SU-DHL-6 (cell line): Measurements from ENCODE around the gene SFSWAP.

Experiments used
- H2AFZ ChIP-seq: fragments of 200-600 bp; sonication (generic); 2 replicates; pipeline ENCODE4 v1.6.1; 2014; ENCODE audit warnings: low read depth, mild to moderate bottlenecking, moderate library complexity, mixed read lengths, antibody characterized with exemption, low read length; ENCODE audit not compliant: severe bottlenecking
- H3F3A ChIP-seq: fragments of 200-600 bp; shearing (Covaris generic); 2 replicates; pipeline ENCODE4 v1.6.0; 2016; ENCODE audit warnings: antibody characterized with exemption, mild to moderate bottlenecking; ENCODE audit not compliant: insufficient read depth
- H3K27ac ChIP-seq: fragments of 200-600 bp; sonication (generic); 2 replicates; pipeline ENCODE4 v1.5.1; 2016; ENCODE audit warnings: low read depth, mild to moderate bottlenecking, low read length, moderate library complexity, mixed read lengths
- H3K27me3 ChIP-seq: fragments of 200-600 bp; sonication (generic), shearing (Covaris generic); 2 replicates; pipeline ENCODE4 v1.6.0; 2014; ENCODE audit warnings: mild to moderate bottlenecking, low read length
- H3K36me3 ChIP-seq: fragments of 200-600 bp; sonication (generic); 2 replicates; pipeline ENCODE4 v1.6.1; 2014; ENCODE audit warnings: mild to moderate bottlenecking, low read length, mixed read lengths
- H3K4me2 ChIP-seq: fragments of 300-600, 200-600 bp; shearing (Covaris generic), sonication (generic); 2 replicates; pipeline ENCODE4 v1.6.0; 2014; ENCODE audit warnings: low read length, low read depth, mild to moderate bottlenecking; ENCODE audit not compliant: poor library complexity, severe bottlenecking
- H3K4me3 ChIP-seq: fragments of 200-600 bp; sonication (generic); 2 replicates; pipeline ENCODE4 v1.5.1; 2014; ENCODE audit warnings: antibody characterized with exemption, low read length, mild to moderate bottlenecking, mixed read lengths; ENCODE audit not compliant: insufficient read depth, poor library complexity, severe bottlenecking
- H3K79me2 ChIP-seq: fragments of 200-600 bp; sonication (generic); 2 replicates; pipeline ENCODE4 v1.6.1; 2014; ENCODE audit warnings: mild to moderate bottlenecking, low read length, moderate library complexity; ENCODE audit not compliant: insufficient read depth
- H3K9ac ChIP-seq: fragments of 200-600 bp; sonication (generic); 2 replicates; pipeline ENCODE4 v1.7.0; 2014; ENCODE audit warnings: mild to moderate bottlenecking, low read length
- H3K9me2 ChIP-seq: fragments of 200-600 bp; sonication (generic); replicated peaks from 2 replicates; pipeline ENCODE4 v1.6.1; 2014; ENCODE audit warnings: low read length; ENCODE audit not compliant: insufficient read depth
- H3K9me3 ChIP-seq: fragments of 200-600 bp; sonication (generic); 2 replicates; pipeline ENCODE4 v1.6.1; 2014; ENCODE audit warnings: low read length, mixed read lengths; ENCODE audit not compliant: insufficient read depth
- H4K20me1 ChIP-seq: fragments of 200-600 bp; sonication (generic); 2 replicates; pipeline ENCODE4 v1.6.1; 2014; ENCODE audit warnings: low read depth, mild to moderate bottlenecking, antibody characterized with exemption, low read length, moderate library complexity, mixed read lengths
- CTCF ChIP-seq: fragments of 200-600 bp; sonication (generic); IDR thresholded peaks from one replicate; pipeline ENCODE4 v1.5.1; 2017; ENCODE audit warnings: antibody characterized with exemption, mild to moderate bottlenecking, low read length, moderate library complexity; ENCODE audit not compliant: insufficient read depth, poor library complexity, severe bottlenecking
- EZH2phosphoT487 ChIP-seq: fragments of 200-600 bp; sonication (generic), shearing (Covaris generic); conservative IDR thresholded peaks from 2 replicates; pipeline ENCODE4 v1.6.1; 2018; ENCODE audit warnings: mild to moderate bottlenecking, antibody characterized with exemption, low read length, moderate library complexity, mixed read lengths

Gene SFSWAP

GRCh38 chr12:131714759-131715158, 3.9 kb downstream of the SFSWAP start:
- no peak overlapping the region for H2AFZ ChIP-seq
- H3K79me2 ChIP-seq: peaks cover 32% of the 10 kb centered on the region
- no peaks in the 10 kb centered on the region; the same call in 1 of the 2 replicates for H4K20me1 ChIP-seq
- H3F3A ChIP-seq: no peaks in the 10 kb centered on the region
- no peak overlapping the region for H3K27ac ChIP-seq
- no peaks in the 10 kb centered on the region for H3K9me3 ChIP-seq
- H3K4me2 ChIP-seq: no peak overlapping the region
- no peaks in the 10 kb centered on the region for H3K9me2 ChIP-seq
- H3K36me3 ChIP-seq: peaks cover 36% of the 10 kb centered on the region
- no peaks in the 10 kb centered on the region for H3K27me3 ChIP-seq
- TF ChIP-seq EZH2phosphoT487 (no peak), CTCF (no peak)
- no peak overlapping the region for H3K4me3 ChIP-seq
- H3K9ac ChIP-seq: no peak overlapping the region

- Histone ChIP-seq H3K27ac (no peak overlapping the region), H3K9me3 (no peaks in the 10 kb centered on the region), H3K4me3 (no peak overlapping the region), H3K9me2 (no peaks in the 10 kb centered on the region), H3F3A (no peaks in the 10 kb centered on the region), H3K79me2 (peaks cover 27% of the 10 kb centered on the region), H3K4me2 (no peak overlapping the region), H3K27me3 (no peaks in the 10 kb centered on the region), H3K9ac (no peak overlapping the region), H4K20me1 (no peaks in the 10 kb centered on the region; the same call in 1 of the 2 replicates), H3K36me3 (peaks cover 47% of the 10 kb centered on the region), H2AFZ (no peak overlapping the region)
- TF ChIP-seq EZH2phosphoT487 (no peak), CTCF (no peak)
Measured at GRCh38 chr12:131716282-131716681, 5.4 kb downstream of the SFSWAP start.

- no peak overlapping the region for H3K4me3 ChIP-seq
- no peaks in the 10 kb centered on the region for H3K27me3 ChIP-seq
- no peak overlapping the region for H2AFZ ChIP-seq
- peaks cover 49% of the 10 kb centered on the region for H3K36me3 ChIP-seq
- no peak for TF ChIP-seq EZH2phosphoT487
- no peak for TF ChIP-seq CTCF
- H3K4me2 ChIP-seq: no peak overlapping the region
- no peaks in the 10 kb centered on the region for H4K20me1 ChIP-seq
- H3K9me2 ChIP-seq: no peaks in the 10 kb centered on the region
- no peak overlapping the region for H3K27ac ChIP-seq
- peaks cover 17% of the 10 kb centered on the region for H3K79me2 ChIP-seq
- no peaks in the 10 kb centered on the region for H3K9me3 ChIP-seq
- no peaks in the 10 kb centered on the region for H3F3A ChIP-seq
- H3K9ac ChIP-seq: no peak overlapping the region
Measured at GRCh38 chr12:131720241-131720640, 9.4 kb downstream of the SFSWAP start.

GRCh38 chr12:131720921-131721320, 10.0 kb downstream of the SFSWAP start:
- Histone ChIP-seq H3K4me2 (no peak overlapping the region), H3K27ac (no peak overlapping the region), H3K4me3 (no peak overlapping the region), H3K9ac (no peak overlapping the region), H3F3A (no peaks in the 10 kb centered on the region), H3K27me3 (no peaks in the 10 kb centered on the region), H3K36me3 (peaks cover 51% of the 10 kb centered on the region), H4K20me1 (no peaks in the 10 kb centered on the region), H2AFZ (no peak overlapping the region), H3K79me2 (peaks cover 17% of the 10 kb centered on the region), H3K9me2 (no peaks in the 10 kb centered on the region), H3K9me3 (no peaks in the 10 kb centered on the region)
- TF ChIP-seq CTCF: no peak
- no peak for TF ChIP-seq EZH2phosphoT487
